ENCODE data around the gene CAMK4. TPM values are rescaled to one million over a fixed set of nuclear protein-coding genes. Genes with fewer than 3 reads are reported as not detected.

CAMK4 gene
- 1 to 10 TPM; 4.4 to 6.2 (median 5.6) TPM for polyA plus RNA-seq (ENCODE audit: insufficient read length in 3 of 3)
- long read RNA-seq, donor 1: 0 reads
- long read RNA-seq, donor 2: 0 reads
- long read RNA-seq, donor 3: 0 reads
- long read RNA-seq, donor 4: 0 reads
- long read RNA-seq, donor 5, full-length matches to known transcripts: 2 of 2 reads
- long read RNA-seq, donor 5, partial matches to known transcripts: 0 of 2 reads
- long read RNA-seq, donor 5, other reads (novel, unspliced or antisense): 0 of 2 reads
- long read RNA-seq, donor 6, full-length matches to known transcripts: 1 of 1 reads
- long read RNA-seq, donor 6, partial matches to known transcripts: 0 of 1 reads
- long read RNA-seq, donor 6, other reads (novel, unspliced or antisense): 0 of 1 reads
- long read RNA-seq, donor 7: 0 reads
- long read RNA-seq, donor 8: 0 reads
- long read RNA-seq, donor 9: 0 reads
- long read RNA-seq, donor 10, full-length matches to known transcripts: 1 of 1 reads
- long read RNA-seq, donor 10, partial matches to known transcripts: 0 of 1 reads
- long read RNA-seq, donor 10, other reads (novel, unspliced or antisense): 0 of 1 reads
- long read RNA-seq, donor 11: 0 reads
- long read RNA-seq, donor 12, partial matches to known transcripts: 0 of 1 reads
- long read RNA-seq, donor 12, other reads (novel, unspliced or antisense): 0 of 1 reads
- long read RNA-seq, donor 13: 0 reads
- long read RNA-seq, donor 14, full-length matches to known transcripts: 3 of 3 reads
- long read RNA-seq, donor 14, partial matches to known transcripts: 0 of 3 reads
- long read RNA-seq, donor 14, other reads (novel, unspliced or antisense): 0 of 3 reads
- long read RNA-seq, donor 15, full-length matches to known transcripts: 1 of 1 reads
- long read RNA-seq, donor 15, partial matches to known transcripts: 0 of 1 reads
- long read RNA-seq, donor 15, other reads (novel, unspliced or antisense): 0 of 1 reads
- long read RNA-seq, donor 16: 0 reads

DNA sequence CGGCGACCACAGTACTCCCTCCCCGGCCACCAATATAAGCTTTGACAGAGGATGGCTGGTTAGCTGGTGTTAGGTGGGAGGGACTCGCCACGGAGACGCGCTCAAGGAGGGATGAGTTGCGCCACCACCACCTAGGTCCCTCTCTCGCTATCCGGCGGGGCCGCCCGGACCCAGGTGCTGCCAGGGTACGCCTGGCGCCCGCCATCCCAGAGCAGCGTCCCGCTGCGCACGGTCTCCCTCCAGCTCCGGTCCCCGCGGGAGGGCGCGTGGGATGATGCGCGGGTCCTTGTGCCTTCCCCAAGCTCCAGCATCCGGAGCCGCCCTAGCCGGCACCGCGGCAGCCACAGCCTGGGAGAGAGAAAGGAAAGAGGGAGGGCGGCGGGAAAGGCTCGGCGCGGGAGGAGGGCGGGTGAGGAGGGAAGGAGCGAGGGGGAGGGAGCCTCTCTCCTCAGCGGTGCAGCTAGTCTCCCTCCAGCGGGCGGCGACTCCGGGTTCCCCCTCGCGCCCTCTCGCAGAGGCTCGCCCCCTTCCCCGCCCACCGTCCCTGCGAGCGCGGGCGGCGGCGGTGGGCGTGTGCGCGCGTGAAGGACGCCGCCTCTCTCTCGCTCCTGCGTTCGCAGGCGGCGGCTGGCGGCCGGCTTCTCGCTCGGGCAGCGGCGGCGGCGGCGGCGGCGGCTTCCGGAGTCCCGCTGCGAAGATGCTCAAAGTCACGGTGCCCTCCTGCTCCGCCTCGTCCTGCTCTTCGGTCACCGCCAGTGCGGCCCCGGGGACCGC, at the start of gene CAMK4:
Gene CAMK4, plus strand, starts transcription at position 598 of the 774 bp plus-strand sequence. Its CDS starts 100 bp downstream, at position 698.
- DNase-seq: peak; percentile 80

DNA sequence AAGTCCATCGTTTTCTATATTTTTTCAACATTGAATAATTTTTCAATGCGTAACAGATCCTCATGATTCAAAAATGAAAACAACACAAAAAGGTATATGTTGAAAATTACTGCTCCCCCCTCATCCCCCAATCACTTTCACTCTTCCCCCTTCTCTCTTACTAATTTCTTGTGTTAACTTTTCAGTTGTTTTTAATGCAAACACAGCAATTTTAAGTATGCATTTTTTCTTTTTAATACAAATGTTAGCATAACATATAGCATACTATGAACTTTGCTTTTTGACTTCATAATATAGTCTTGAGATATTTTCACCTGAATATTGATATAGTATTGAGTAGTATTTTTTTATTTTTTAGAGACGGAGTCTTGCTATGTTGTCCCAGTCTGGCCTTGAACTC, 41.1 kb upstream of the CAMK4 start:
- no peak for DNase-seq

DNA sequence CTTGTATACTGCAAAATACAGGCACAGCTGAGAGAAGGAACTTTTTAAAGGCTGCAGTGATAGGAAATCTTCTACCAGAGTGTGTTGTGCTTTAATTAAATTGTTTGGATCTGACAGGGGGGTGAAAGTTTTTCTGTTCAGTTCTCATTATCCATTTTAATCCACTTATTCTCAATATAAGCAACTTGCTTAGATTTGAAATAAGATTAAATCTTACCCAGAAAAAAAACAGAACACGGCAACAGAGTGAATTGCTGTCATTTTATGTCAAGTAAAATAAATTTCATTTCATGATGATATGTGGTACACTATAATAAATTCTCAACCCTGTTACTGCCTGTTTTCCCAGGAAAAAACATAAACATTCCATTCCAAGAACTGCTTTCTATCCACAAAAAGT, 37.1 kb upstream of the CAMK4 start:
- DNase-seq: no peak

DNA sequence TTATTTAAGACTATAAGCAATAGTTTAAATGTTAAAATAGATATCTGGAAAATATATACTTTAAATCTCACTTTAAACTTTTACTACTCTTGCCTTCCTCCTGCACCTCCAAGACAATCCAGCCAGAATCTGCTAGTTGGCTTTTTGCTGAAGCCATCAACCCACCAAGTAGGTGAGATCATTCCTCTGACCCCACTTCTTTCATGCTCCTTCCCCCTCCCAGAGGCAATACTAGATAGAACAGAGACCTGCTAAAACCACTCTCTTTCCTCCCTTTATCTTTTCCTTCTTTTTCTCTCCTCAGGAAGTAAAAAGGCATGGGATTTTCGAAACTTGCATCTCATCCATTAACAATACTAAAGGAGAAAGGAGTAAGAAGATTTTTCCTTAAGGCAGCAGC, 30.1 kb upstream of the CAMK4 start:
- DNase-seq: no peak

DNA sequence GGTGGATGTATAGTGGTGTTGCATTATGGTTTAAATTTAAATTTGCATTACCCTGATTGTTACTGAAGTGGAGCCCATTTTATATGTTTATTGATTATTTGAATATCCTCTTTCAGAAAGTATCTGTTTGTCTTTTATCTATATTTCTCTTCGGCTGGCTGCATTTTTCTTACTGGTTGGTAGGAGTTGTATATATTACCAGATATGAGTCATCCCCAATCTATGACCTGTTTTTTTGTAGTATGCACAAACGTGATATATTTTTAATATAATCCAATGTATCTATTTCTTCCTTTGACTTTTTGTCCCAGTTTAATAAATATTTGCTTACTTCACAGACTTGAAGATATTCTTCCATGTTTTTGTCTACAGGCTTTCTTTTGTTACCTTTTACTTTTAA, 29.3 kb upstream of the CAMK4 start:
- no peak for DNase-seq

DNA sequence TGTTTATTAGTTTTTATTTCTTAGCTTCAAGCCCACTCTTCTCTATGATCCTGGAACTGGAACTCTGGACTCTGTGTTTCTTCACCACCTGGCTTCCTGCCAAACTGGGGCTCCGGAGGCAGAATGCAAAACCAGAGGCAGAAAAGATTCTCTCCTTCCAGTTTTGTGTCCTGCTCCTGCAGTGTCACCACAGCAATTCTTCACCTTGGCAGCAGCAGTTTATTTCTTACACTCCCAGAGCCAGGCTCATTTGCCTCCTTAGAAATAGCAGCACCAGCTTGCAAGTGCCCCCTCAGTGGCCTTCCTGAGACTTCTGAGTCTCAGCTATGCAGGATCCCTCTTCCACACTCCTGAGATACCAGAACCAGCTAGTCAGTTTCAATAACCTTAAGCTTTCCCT, 26.7 kb upstream of the CAMK4 start:
- DNase-seq: peak; percentile 3

DNA sequence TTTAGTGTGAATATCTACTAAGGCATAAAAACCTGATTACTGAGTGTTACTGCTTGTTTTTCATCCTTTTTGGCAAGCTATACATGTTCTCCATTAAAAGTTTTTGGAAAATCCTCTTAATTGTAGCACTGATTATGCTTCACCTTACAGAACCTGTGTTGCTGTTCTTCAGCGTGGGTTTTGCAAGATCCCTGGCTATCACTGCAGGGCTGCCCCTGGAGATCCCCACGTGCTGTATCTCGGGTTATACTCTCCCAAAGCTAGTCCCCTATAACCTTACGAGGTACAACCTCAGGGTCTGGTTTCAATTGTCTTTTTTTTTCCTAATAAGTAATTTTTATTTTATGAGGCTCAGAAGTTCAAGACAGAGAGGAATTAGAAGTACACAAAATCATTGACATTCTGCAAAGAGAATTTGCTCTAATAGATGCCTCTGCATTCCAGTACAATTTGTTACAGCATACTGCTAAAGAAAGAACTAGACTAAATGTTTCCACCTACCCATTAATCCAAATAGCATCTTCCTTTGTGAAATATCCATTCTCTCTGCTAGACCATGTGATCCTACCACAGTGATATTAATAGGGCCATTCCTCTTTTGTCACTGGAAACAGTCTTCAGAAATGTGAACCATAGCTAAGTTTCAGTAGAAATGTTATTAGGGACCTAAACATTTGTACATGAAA, 25.8 kb upstream of the CAMK4 start:
- no peak for DNase-seq

DNA sequence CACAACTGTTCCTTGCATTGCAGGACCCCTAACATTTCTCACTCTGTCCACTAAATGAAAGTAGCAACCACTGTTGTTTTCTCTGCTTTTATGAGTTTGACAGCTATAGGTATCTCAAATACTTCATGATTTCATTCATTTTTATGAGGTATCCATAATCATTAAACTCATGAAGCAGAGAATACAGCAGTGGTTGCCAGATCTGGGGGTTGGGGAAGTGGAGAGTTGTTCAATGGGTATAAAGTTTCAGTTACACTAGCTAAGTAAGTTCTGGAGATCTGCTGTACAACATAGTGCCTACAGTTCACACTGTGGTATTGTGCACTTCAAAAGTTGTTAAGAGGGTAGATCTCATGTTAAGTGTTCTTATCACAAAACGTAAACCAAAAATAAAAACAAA, 23.4 kb upstream of the CAMK4 start:
- DNase-seq: no peak

DNA sequence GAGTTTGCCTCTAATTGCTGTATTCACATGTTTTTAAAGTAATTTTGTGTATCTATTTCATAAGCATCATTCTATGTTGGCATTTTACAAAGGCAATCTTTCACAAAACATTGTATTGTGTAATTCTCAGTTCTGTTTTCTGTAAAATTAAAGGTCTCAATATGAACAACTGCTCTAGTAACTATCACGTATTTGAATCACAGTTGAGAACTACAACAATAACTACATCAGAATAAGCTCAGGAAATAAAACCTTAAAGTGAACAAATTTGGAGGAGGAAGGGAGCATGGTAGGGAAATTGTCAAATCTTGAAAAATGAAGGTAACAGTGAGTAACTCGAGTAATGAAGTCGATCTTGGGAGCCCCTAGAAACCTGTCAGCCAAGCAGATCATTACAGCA, 22.5 kb upstream of the CAMK4 start:
- no peak for DNase-seq

DNA sequence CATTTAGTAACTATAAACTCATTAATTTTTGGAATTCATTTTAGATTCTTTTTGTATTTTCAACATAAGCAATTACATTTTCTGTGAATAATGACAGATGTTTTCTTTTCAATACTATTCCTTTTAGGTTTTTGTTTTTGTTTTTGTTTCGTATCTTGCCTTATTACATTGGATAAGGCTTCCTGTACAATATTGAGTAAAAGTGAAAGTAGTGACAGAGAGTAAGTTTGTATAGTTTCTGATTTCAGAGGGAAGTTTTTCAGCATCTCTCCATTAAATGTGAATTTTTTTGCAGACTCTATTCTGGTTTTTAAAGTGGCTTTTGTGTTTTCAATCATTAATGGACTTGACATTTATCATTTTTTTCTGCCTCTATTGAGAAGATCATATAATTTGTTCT, 12.8 kb upstream of the CAMK4 start:
- DNase-seq: no peak

DNA sequence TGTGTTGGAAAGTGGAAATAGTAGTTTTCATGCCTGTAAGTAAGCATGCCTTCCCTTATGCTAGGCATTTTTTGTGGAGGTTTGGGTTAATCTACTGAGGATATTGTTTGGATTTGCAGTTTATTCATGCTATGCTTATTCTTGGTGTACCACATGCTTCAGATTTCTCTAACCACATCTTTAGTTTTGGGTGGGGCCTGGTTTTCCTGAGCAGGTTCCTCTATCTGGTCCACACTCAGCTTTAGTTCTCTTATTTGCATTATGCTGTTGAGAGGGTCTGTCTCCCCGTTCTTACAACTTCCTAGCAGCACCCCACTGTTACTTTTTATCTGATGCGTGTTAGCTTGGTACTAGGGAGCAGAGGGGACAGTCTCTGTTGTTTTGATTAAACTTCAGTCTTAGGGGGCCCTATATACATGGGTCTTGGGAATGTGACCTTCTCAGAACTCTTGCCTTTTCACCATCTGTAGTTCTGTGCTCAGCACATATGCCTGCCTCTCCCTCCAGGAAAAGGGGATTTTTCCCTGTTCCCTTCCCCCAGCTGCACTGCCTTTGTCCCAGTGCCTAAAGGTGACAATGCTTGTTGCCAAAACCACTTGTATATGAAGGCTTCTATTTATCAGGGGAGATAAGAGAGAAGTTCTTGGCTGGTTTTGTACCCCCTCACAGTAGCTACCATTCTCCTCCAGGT, 10.0 kb upstream of the CAMK4 start:
- DNase-seq: no peak

DNA sequence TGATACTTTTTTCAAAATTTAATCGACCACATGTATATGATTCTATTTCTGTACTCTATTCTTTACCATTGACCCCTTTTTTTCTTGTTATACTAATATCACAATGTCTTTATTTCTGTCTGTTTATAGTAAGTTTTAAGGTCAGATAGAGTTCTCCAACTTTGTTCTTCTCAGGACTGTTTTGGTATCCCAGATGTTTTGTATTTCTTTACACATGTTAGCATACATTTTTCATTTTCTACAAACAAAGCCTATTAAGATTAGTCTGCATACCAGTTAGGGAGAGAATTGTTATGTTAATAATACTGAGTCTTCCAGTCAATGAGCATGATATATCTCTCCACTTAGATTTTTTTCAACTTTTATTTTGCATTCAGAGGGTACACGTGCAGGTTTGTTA, 8.2 kb upstream of the CAMK4 start:
- no peak for DNase-seq

DNA sequence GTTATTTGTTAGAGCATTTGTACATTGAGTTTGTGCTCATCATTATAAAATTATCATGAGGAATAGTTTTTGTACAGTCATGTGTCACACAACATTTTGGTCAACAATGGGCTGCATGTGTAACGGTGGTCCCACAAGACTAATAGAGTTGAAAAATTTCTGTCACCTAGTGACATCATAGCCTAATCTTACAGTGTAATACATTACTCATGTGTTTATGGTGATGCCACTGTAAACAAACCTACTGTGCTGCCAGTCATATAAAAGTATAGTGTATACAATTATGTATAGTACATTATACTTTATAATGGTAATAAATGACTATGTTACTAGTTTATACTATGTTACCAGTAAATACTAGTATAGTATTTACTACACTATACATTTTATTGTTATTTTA, 3.0 kb upstream of the CAMK4 start:
- no peak for DNase-seq

DNA sequence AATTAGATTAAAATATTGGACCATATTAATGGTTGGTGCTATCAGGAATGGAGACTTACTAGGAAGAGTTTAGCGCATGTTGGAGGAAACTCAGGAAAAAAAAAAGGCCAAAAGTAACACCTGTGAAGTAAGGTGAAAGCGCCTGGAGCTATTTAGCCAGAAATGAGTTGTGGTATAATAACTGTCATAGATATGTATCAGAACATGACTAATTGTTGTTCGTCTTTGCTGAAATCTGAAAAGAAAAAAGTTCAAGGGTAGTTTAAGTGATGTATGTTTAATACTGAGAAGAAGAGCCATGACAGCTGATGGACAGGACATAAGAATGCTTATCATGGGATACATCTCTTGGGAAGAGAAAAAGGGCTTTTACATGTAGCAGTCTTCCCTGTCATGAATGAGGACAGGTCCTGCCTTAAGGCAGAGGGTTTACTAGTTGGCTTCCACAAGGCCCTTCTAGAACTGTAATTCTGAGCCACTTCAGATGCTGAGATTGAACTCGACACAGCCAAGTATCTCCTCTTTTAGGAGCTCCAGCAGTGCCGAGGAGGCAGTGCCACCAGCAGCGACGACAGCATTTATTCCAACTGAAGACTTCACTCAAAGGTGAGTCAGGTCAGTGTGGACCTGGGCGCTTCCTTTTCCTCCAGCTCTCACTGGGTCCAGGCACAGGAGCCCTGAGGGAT, 940 bp upstream of the CAMK4 start:
- no peak for DNase-seq

DNA sequence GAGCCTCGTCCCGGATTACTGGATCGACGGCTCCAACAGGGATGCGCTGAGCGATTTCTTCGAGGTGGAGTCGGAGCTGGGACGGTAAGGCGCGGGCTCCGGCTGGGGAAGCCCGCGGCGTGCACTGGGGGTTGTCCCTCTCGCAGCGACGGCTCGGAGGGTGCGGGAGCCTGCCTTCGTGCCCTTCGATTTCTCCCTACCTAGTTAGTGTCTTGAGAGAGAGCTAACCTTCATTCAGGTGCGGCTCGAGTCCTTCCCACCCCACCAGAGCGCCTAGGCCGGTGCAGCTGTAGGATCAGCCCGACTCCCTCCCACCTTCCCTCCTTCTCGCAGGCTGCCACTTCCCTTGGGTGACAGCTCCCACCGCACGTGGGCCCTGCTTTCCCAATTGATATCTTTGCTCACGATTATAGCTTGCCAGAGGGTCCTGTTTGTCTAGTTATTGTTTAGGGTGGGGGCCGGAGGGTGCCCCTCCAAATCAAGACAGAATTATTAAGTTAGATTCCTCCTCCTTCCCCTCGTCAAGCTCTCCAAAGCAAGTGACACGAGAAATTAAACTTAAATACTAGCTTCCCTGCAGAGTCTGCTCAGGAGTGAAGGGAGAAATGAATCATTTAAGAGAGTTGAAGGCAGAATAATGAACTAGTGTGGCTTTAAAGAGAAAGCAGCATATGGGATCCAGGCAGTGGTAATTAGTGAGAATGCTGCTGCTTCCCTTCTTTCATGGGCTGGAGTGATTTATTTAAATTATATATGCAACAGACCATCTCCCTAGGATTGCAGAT, 569 bp downstream of the CAMK4 start:
- peak; percentile 8 for DNase-seq

DNA sequence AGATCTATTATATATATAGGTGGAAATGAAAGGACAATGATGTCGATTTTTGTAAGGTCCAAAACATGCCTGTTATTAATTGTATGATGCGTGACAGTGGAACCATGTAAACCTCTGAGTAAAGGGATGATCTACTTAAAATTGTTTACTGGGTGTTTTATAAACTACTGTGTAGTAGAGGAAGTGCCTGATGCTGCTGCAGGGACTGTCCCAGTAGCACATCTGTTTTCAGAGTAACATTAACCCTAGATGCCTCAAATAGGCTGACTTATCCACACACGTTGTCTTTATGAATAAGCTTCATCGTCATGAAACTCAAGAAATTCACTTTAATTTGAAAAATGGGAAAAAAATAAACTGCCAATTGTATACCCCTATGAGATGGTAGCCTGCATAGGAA, 1.7 kb downstream of the CAMK4 start:
- no peak for DNase-seq

DNA sequence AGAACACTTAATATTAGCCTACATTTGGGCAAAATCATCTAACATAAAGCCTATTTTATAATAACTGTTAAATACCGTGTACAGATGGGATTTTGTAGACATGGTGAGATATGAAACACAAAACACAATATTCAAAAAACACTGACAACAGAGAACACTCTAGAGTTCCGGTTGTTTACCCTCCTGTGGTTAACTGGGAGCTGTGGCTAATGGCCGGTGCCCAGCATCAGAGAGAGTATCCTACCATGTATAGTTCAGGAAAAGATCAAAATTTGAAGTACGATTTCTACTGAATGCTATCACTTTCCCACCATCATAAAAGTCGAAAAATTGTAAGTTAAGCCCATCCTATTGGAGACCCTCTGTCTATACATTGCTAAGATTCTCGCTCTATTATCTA, 2.4 kb downstream of the CAMK4 start:
- no peak for DNase-seq

DNA sequence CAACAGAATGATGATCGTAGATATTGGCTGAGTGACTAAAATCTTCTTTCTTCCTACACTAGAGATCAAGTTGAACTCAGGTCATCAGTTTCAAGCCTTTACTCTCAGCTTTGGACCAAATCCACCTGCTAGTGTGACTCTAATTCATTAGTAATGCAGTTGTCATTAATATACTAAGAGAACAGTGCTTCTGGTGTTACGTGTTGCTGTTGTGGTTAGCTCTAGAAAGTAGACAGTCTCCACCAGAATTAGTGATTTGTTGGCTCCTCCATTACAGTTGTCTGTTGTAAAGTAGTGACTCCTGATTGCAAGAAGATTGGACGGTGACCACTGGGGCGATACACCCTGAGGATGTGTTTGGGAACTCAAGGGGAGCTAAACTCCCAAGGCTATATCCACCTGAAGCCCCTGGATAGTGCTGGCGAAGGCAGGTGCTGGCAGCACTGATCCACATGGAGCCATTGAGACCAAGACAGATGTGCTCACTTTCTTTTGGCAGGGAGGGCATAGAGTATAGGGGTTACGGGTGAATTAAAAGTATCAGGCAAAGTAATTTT, 3.1 kb downstream of the CAMK4 start:
- DNase-seq: no peak

DNA sequence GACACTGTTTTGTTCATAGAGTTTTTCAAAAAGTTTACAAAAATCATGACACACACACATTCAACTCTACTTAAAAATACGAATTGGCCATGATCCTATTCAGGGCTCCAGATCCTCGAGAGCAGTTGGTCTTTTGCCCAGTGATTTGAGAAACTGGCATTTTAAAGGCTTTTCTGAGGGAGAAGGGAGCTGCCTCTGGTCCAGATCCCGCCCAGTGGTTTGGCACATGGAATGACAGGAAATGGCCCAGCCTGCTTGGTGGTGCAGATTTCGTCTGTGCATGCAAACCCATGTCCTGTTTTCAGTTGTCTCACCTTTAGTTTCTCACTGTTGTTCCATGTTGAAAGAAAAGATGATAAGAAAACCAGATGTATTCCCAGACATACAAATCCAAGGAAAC, 3.6 kb downstream of the CAMK4 start:
- no peak for DNase-seq
